Mucosa of descending colon (tissue), 3 donors: ENCODE measurements around the gene MAN1C1. TPM values are rescaled to one million over a fixed set of nuclear protein-coding genes. Genes with fewer than 3 reads are reported as not detected.

Experiments used
- ATAC-seq: fragments of 200-7000 bp; cut with Tn5 transposase; one replicate; pipeline ENCODE4 v1.9.1; 2020; ENCODE audit warnings: mild to moderate bottlenecking, moderate library complexity
- DNase-seq, 3 donors: peaks; one replicate each; pipeline ENCODE4 v3.0.0-alpha.2; 2020
- H3K36me3 ChIP-seq: fragments of 200-600 bp; one replicate; pipeline ENCODE4 v1.8.0; 2021; ENCODE audit warnings: low read depth, mild to moderate bottlenecking
- H3K4me1 ChIP-seq: fragments of 200-600 bp; one replicate; pipeline ENCODE4 v1.8.0; 2021; ENCODE audit warnings: low read depth, mild to moderate bottlenecking
- H3K4me3 ChIP-seq: fragments of 200-600 bp; one replicate; pipeline ENCODE4 v1.8.0; 2021; ENCODE audit warnings: mild to moderate bottlenecking
- H3K9me3 ChIP-seq: fragments of 200-600 bp; one replicate; pipeline ENCODE4 v1.8.0; 2021; ENCODE audit warnings: mild to moderate bottlenecking
- intact Hi-C, 2 donors: fragments of 100-400 bp; cut with DNase I in 1 of 2; cut with micrococcal nuclease in 1 of 2; formaldehyde crosslinking; loops; one replicate each; pipeline versions ENCODE4 v1.11.0 to v1.11.1; 2022; cut with DNase I, micrococcal nuclease
- total RNA-seq, 3 donors: library from RNA; stranded (reverse); fragmentation: NEBNext Ultra II Directional in 2 of 3; extraction: Animal tissue kit (Norgen Biotek cat#: 25700) in 2 of 3; gene quantifications; one replicate each; pipeline versions ENCODE4 v1.2.1 to v1.2.4, GENCODE V29; 2021 to 2023
- TF ChIP-seq, protein P1 (sequence below): fragments of 200-600 bp; IDR thresholded peaks from one replicate; pipeline ENCODE4 v1.8.0; 2022; ENCODE audit warnings: antibody characterized with exemption, mild to moderate bottlenecking
- donor health status: DM: no; HTN: no; CAD: no; lungs with moderate emphysema.
- donor health status: DM: no; HTN: no; CAD: no.
- donor health status: DM: no; HTN: yes; CAD: no.

The MAN1C1 gene
- total RNA-seq, 3 donors from 2014 or later, result 2.5 to 22.0 (median 6.1) TPM

DNA sequence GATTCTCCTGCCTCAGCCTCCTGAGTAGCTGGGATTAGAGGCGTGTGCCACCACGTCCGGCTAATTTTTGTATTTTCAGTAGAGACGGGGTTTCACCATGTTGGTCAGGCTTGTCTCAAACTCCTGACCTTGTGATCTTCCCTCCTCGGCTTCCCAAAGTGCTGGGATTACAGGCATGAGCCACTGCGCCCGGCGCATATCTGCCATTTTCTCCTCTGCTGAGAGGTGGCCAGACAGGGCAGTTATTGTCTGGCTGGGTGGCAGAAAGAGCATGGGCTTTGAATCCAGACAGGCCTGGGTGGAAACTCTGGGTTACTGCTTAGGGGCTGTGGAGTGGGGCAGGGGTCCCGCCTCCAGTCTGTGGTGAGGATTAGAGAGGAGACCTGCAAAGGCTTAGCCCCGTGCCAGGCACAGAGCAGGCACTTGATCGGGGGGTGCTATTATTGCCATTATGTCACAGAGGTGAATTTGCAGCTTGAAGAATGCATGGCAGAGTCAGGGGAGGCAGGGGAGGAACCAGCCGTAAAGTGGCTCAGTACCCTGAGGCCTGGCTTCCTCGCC lies 73.9 kb downstream of the MAN1C1 start:
- Histone ChIP-seq H3K36me3 (no peaks in the 10 kb centered on the region), H3K4me1 (no peaks in the 10 kb centered on the region), H3K4me3 (no peak overlapping the region), H3K9me3 (no peaks in the 10 kb centered on the region)
- intact Hi-C loops, result loop anchor here in 1 of 2 donors (10.0 kb wide), 1 partner anchor 54 kb away; no protein-coding TSS in a partner anchor
- ATAC-seq, result no peak
- TF ChIP-seq, protein P1, sequence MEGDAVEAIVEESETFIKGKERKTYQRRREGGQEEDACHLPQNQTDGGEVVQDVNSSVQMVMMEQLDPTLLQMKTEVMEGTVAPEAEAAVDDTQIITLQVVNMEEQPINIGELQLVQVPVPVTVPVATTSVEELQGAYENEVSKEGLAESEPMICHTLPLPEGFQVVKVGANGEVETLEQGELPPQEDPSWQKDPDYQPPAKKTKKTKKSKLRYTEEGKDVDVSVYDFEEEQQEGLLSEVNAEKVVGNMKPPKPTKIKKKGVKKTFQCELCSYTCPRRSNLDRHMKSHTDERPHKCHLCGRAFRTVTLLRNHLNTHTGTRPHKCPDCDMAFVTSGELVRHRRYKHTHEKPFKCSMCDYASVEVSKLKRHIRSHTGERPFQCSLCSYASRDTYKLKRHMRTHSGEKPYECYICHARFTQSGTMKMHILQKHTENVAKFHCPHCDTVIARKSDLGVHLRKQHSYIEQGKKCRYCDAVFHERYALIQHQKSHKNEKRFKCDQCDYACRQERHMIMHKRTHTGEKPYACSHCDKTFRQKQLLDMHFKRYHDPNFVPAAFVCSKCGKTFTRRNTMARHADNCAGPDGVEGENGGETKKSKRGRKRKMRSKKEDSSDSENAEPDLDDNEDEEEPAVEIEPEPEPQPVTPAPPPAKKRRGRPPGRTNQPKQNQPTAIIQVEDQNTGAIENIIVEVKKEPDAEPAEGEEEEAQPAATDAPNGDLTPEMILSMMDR, result no peak
- DNase-seq, result no peak

DNA sequence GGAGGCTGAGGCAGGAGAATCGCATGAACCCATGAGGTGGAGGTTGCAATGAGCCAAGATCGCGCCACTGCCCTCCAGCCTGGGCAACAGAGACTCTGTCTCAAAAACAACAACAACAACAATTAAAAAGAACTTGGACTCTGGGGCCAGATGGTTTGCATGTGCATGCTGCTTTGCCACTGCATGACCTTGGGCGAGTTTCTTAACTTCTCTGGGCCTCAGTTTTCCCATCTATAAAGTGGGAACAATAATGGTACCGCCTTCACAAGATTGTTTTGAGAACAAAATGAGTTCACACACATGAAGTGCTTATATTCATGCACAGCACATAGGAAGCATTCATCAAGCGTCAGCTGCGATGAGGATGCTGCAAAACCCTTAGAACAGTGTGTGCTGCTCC lies 74.6 kb downstream of the MAN1C1 start:
- H3K36me3 ChIP-seq, result no peaks in the 10 kb centered on the region
- H3K9me3 ChIP-seq, result no peaks in the 10 kb centered on the region
- no peak for ATAC-seq
- H3K4me1 ChIP-seq, result no peaks in the 10 kb centered on the region
- no peak for DNase-seq
- no peak overlapping the region for H3K4me3 ChIP-seq
- intact Hi-C loops, result loop anchor here in 1 of 2 donors (10.0 kb wide), 1 partner anchor 54 kb away; no protein-coding TSS in a partner anchor
- TF ChIP-seq, protein P1, result no peak

DNA sequence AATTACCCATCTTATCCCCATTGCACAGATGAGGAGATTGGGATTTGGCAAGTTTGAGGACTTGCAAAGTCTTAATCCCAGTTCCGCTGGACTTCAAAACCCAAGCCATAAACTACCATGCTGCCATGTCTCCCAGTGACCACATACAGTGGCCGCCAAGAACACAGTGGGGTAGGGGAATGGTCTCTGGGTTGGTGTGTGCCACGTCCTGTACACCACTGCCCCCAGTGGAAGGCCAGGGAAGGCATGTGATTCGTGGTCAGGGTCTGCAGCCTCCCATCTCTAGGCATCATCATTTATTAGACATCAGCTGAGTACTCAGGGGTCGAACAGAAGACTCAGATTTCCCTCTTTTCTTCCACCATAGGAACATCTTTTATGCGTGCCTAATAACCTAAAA lies 76.0 kb downstream of the MAN1C1 start:
- intact Hi-C loops, result loop anchor here in 1 of 2 donors (10.0 kb wide), 1 partner anchor 52 kb away; no protein-coding TSS in a partner anchor
- ATAC-seq, result no peak
- TF ChIP-seq, protein P1, result no peak
- no peak overlapping the region for H3K4me3 ChIP-seq
- H3K9me3 ChIP-seq, result no peaks in the 10 kb centered on the region
- H3K36me3 ChIP-seq, result no peaks in the 10 kb centered on the region
- DNase-seq, result no peak
- no peaks in the 10 kb centered on the region for H3K4me1 ChIP-seq

DNA sequence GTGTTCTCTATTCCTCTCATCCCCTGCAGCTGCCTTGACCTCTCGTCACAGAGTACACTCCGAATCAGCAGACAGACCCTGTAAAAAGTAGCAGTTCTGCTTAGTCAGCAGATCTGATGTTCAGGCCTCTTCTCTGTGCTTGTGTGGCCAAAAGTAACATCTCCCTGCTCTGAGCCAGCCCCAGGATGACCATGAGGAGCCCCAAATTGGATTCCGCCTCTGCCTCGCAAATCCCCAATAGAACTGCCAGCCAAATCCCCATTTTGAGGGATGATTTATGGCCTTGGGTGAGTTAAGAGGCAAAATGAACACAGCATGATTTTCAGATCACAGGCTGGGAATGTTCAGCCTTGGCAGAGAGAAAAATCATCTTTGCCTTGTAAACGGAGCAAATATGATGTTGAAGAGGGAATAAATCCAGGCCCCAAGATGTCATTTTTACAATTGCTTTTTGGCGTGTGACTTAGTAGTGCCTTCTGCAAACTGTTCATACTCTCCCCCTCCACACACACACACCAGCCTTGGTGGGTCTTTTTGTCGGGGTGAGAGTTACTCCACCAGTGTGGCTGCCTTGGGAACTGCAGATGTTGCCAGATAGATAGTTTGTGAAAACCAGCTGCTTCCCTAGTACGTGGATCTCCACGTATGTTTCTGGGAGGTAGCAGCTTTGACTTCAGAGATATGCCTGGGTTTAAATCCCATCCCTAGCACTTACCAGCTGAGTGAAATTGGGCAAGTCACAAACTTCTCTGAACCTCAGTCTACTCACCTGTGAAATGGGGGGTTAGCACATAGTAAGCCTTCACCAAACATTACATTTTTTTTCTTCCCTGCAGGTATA lies 77.8 kb downstream of the MAN1C1 start:
- Histone ChIP-seq H3K36me3 (no peaks in the 10 kb centered on the region), H3K9me3 (no peaks in the 10 kb centered on the region), H3K4me3 (no peak overlapping the region), H3K4me1 (no peaks in the 10 kb centered on the region)
- intact Hi-C loops, result loop anchor here in 1 of 2 donors (10.0 kb wide), 1 partner anchor 50 kb away; no protein-coding TSS in a partner anchor
- DNase-seq, result peak in 1 of 3 donors; percentile 40
- TF ChIP-seq, protein P1, result no peak
- ATAC-seq, result peak; percentile 30

DNA sequence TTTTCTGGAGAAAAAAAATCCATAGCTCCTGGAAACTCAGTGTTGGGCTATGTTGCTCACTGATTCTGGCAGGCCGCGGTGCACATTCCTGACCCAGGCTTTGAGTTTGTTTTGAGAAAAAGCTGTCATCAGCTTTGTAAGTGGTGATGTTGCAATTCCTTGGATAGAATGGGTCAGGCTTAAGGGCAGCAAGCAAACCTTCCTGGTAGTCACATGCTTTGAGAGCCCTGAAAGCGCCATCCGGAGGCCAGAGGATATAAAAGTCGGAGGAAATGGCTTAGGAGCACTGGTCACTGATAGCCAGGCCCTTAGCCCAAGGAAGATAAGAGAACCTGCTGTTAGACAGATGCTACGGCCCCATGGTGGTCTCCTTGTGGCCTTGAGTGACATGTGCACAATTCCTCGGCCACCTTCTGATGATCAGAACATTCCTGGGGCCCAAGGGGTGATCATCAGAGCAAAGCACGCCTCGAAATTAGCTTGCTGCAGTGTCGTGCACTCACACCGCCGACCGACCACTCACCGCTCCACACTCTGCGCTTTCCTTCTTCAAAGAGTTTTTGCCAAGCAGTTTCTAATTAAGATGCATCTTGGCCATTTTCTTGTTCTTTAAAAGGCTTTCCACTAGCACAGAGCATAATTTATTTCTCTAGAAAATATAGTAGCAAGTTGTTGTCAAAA lies 78.6 kb downstream of the MAN1C1 start:
- Histone ChIP-seq H3K4me3 (no peak overlapping the region), H3K36me3 (no peaks in the 10 kb centered on the region), H3K4me1 (no peaks in the 10 kb centered on the region), H3K9me3 (no peaks in the 10 kb centered on the region)
- DNase-seq, result peak; percentile 49 to 74 (median 56)
- intact Hi-C loops, result loop anchor here in 1 of 2 donors (10.0 kb wide), 1 partner anchor 50 kb away; no protein-coding TSS in a partner anchor
- peak; percentile 71 for ATAC-seq
- TF ChIP-seq, protein P1, result no peak
